Esophagus muscularis mucosa (tissue), 4 donors: ENCODE results near the gene COG2. TPM values are rescaled to one million over a fixed set of nuclear protein-coding genes. Genes with fewer than 3 reads are reported as not detected.
"Not testable (repeated sequence)": the region's sequence is repeated elsewhere in the genome, so short reads cannot be mapped to it uniquely, and the experiment has no call there.

Experiments
- DNase-seq: peaks from one replicate; pipeline ENCODE4 v3.0.0-alpha.2; 2017; ENCODE audit errors: extremely low spot score
- H3K27ac ChIP-seq, 4 donors: fragments of 200-600 bp; sonication (generic); replicated peaks in 1 of 4; 1 replicate in 3 of 4; 2 replicates in 1 of 4; pipeline ENCODE4 v1.5.1; 2016 to 2019; ENCODE audit warnings: mild to moderate bottlenecking in 1 of 4
- H3K27me3 ChIP-seq, 4 donors: fragments of 200-600 bp; sonication (generic); one replicate each; pipeline versions ENCODE4 v1.5.1 to v1.6.0; 2016 to 2019
- H3K36me3 ChIP-seq, 4 donors: fragments of 200-600 bp; sonication (generic); one replicate each; pipeline ENCODE4 v1.5.1; 2016 to 2019
- H3K4me1 ChIP-seq, 4 donors: fragments of 200-600 bp; sonication (generic); one replicate each; pipeline ENCODE4 v1.5.1; 2016 to 2019
- H3K4me3 ChIP-seq, 4 donors: fragments of 200-600 bp; sonication (generic); 1 replicate in 2 of 4; 2 replicates in 2 of 4; pipeline ENCODE4 v1.5.1; 2016 to 2019; ENCODE audit warnings: mild to moderate bottlenecking in 4 of 4, moderate library complexity in 1 of 4
- H3K9me3 ChIP-seq, 4 donors: fragments of 200-600 bp; sonication (generic); 1 replicate in 3 of 4; 2 replicates in 1 of 4; pipeline ENCODE4 v1.5.1; 2016 to 2019
- CTCF ChIP-seq, 3 experiments: fragments of 200-600 bp in 2 of 3; fragments of 450-650 bp in 1 of 3; sonication (generic) in 2 of 3; IDR thresholded peaks; one replicate each; pipeline ENCODE4 v1.5.1; 2017 to 2019; ENCODE audit warnings: antibody characterized with exemption in 3 of 3, mild to moderate bottlenecking in 2 of 3, moderate library complexity in 1 of 3
- EP300 ChIP-seq: sonication (generic); formaldehyde crosslinking; IDR thresholded peaks from one replicate; pipeline ENCODE4 v1.6.1; 2017; ENCODE audit warnings: antibody characterized with exemption
- POLR2A ChIP-seq: fragments of 450-650 bp; IDR thresholded peaks from one replicate; pipeline ENCODE4 v1.6.1; 2017; ENCODE audit warnings: antibody characterized with exemption, moderate library complexity, mild to moderate bottlenecking, low read depth
- POLR2AphosphoS5 ChIP-seq, 2 donors: sonication (generic); formaldehyde crosslinking; IDR thresholded peaks; one replicate each; pipeline ENCODE4 v1.6.1; 2017; ENCODE audit warnings: antibody characterized with exemption in 2 of 2
- WGBS: methylation state at CpG from one replicate; pipeline ENCODE4 v1.1.5; 2018; 5-methylcytosine and 5-hydroxymethylcytosine counted together
- intact Hi-C: fragments of 100-400 bp; cut with DNase I; formaldehyde crosslinking; loops from one replicate; pipeline ENCODE4 v1.15.1; 2023
- total RNA-seq, 4 donors: library from RNA; depleted of rRNA; stranded (reverse); fragments of >200 nt; gene quantifications; one replicate each; pipeline versions ENCODE4 v1.1.0 to v1.2.1, GENCODE V29; 2016

Gene COG2
- total RNA-seq, 4 donors from 2014 or later = 20.9 to 23.9 (median 22.5) TPM

GRCh38 chr1:230646710-230647302 is 4.5 kb downstream of the COG2 start:
- TF ChIP-seq CTCF (IDR thresholded peaks at IDR 0.05) (no peak), EP300 (no peak), POLR2A (no peak), POLR2AphosphoS5 (IDR thresholded peaks at IDR 0.05) (no peak)

GRCh38 chr1:230647321-230647720 is 5.0 kb downstream of the COG2 start:
- Histone ChIP-seq H3K27ac (no peak overlapping the region), H3K4me3 (no peak overlapping the region), H3K36me3 (peaks cover 0 to 13% (median 3%) of the 10 kb centered on the region in 4 donors), H3K4me1 (peaks cover 21 to 39% (median 28%) of the 10 kb centered on the region in 4 donors), H3K27me3 (no peaks in the 10 kb centered on the region), H3K9me3 (no peaks in the 10 kb centered on the region)
- WGBS = 77% methylated on average over 5 of the region's 5 CpGs
- intact Hi-C loops = no loop called here
- no peak for DNase-seq
- TF ChIP-seq CTCF (IDR thresholded peaks at IDR 0.05) (no peak), EP300 (no peak), POLR2AphosphoS5 (IDR thresholded peaks at IDR 0.05) (no peak), POLR2A (no peak)

More at GRCh38 chr1:230646710-230647302, 4.5 kb downstream of the COG2 start:
- Histone ChIP-seq H3K27me3 (no peaks in the 10 kb centered on the region), H3K27ac (no peak overlapping the region), H3K36me3 (peaks cover 0 to 13% (median 3%) of the 10 kb centered on the region in 4 donors), H3K9me3 (no peaks in the 10 kb centered on the region), H3K4me1 (peaks cover 24 to 42% (median 32%) of the 10 kb centered on the region in 4 donors), H3K4me3 (no peak overlapping the region)
- intact Hi-C loops = no loop called here
- 92% methylated on average over 4 of the region's 4 CpGs for WGBS
- DNase-seq = no peak

GRCh38 chr1:230648114-230648513 is 5.8 kb downstream of the COG2 start:
- TF ChIP-seq EP300 (no peak), POLR2AphosphoS5 (IDR thresholded peaks at IDR 0.05) (no peak), CTCF (IDR thresholded peaks at IDR 0.05) (no peak), POLR2A (no peak)
- DNase-seq = no peak
- Histone ChIP-seq H3K4me3 (no peak overlapping the region), H3K36me3 (peaks cover 0 to 13% (median 3%) of the 10 kb centered on the region in 4 donors), H3K27ac (no peak overlapping the region), H3K27me3 (no peaks in the 10 kb centered on the region), H3K9me3 (no peaks in the 10 kb centered on the region), H3K4me1 (peaks cover 18 to 36% (median 26%) of the 10 kb centered on the region in 4 donors)
- intact Hi-C loops = no loop called here
- 95% methylated on average over 3 of the region's 3 CpGs for WGBS

GRCh38 chr1:230650300-230650699 is 8.0 kb downstream of the COG2 start:
- H3K36me3 ChIP-seq = peaks cover 0 to 13% (median 3%) of the 10 kb centered on the region in 4 donors
- 95% methylated on average over 1 of the region's 1 CpG for WGBS
- no peak overlapping the region for H3K27ac ChIP-seq
- no peak overlapping the region for H3K4me3 ChIP-seq
- H3K27me3 ChIP-seq = no peaks in the 10 kb centered on the region
- intact Hi-C loops = no loop called here
- no peaks in the 10 kb centered on the region for H3K9me3 ChIP-seq
- H3K4me1 ChIP-seq = peaks cover 0 to 14% (median 5%) of the 10 kb centered on the region in 4 donors
- DNase-seq = no peak
- no peak for TF ChIP-seq POLR2A
- no peak for TF ChIP-seq EP300
- no peak for TF ChIP-seq CTCF (IDR thresholded peaks at IDR 0.05)

GRCh38 chr1:230651235-230651634 is 9.0 kb downstream of the COG2 start:
- WGBS = 91% methylated on average over 2 of the region's 2 CpGs
- TF ChIP-seq CTCF (IDR thresholded peaks at IDR 0.05) (no peak), POLR2A (no peak)
- H3K27ac ChIP-seq = no peak overlapping the region
- H3K36me3 ChIP-seq = peaks cover 0 to 6% (median under 1%) of the 10 kb centered on the region in 4 donors
- intact Hi-C loops = no loop called here
- H3K4me3 ChIP-seq = no peak overlapping the region
- peaks cover 0 to 10% (median 4%) of the 10 kb centered on the region in 4 donors for H3K4me1 ChIP-seq
- H3K27me3 ChIP-seq = no peaks in the 10 kb centered on the region
- no peaks in the 10 kb centered on the region for H3K9me3 ChIP-seq
- DNase-seq = no peak

- peaks cover 5 to 33% (median 27%) of the 10 kb centered on the region in 4 donors for H3K36me3 ChIP-seq
- H3K27me3 ChIP-seq, H3K4me1 ChIP-seq, DNase-seq, H3K9me3 ChIP-seq, H3K4me3 ChIP-seq, H3K27ac ChIP-seq, intact Hi-C loops: not testable (repeated sequence)
- WGBS = 94% methylated on average over 1 of the region's 1 CpG
These were observed 14.4 kb downstream of the COG2 start for GRCh38 chr1:230656719-230657118.

- H3K27me3 ChIP-seq, intact Hi-C loops, DNase-seq, H3K27ac ChIP-seq, H3K4me1 ChIP-seq, H3K9me3 ChIP-seq, H3K4me3 ChIP-seq: not testable (repeated sequence)
- peaks cover 9 to 44% (median 34%) of the 10 kb centered on the region in 4 donors for H3K36me3 ChIP-seq
- WGBS = 88% methylated on average over 1 of the region's 1 CpG
These were observed 15.8 kb downstream of the COG2 start for GRCh38 chr1:230658103-230658502.
